ENCODE results near the gene LSM10. TPM values are rescaled to one million over a fixed set of nuclear protein-coding genes. Genes with fewer than 3 reads are reported as not detected.

LSM10 gene
- total and polyA plus RNA-seq, 9 of the 15 experiments (the other 6 are each of a cell fraction or from before 2014, with no cell fraction given) = 13.2 to 146 (median 68.9) TPM

DNA sequence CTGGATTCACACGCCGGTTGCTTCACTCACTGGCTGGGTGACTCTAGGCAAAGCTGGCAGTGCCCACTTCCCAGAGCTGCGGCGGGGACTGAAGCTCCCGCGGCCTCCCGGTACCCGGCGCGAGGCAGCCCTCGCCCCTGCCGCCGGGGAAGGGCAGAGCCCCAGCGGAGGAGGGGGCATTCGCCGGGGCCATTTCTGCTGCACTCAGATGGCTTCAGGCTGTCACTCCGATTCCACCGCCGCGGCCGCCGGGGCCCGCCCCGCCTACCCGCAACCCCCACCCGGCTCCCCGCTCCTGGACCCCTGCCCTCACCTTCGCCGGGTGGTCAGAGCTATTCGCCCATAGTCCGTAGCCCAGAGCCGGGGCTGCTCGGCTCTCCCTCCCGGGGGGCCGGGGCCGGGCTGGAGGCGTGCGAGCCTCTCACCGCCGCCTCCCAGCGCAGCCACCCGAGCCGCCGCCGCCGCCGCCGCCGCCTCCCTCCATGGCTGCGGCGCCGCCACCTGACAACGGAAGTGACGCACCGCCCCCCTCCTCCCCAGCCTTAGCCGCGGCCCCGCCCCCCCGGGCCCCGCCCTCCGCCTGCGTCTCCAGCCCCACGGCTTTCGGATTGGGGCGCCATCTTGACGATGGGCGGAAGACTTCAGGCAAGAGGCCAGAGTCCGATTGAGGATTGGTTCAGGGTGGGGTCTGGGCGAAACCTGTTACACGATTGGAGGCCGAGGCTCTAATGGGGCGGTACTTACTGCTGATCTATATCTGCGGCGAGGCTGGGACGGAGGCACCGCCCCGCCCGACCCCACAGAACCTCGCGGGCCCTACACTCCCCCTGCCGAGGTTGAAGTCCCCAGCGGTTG is 12.1 kb downstream of the LSM10 start, which contains the start of gene STK40 (continued):
- TF ChIP-seq SLC30A9 (CRISPR knock-in tag; IDR thresholded peaks at IDR 0.05) (no peak), MCM7 (IDR thresholded peaks at IDR 0.05) (no peak), FOXK2 (conservative IDR thresholded peaks at IDR 0.05 in 1 of 2, IDR thresholded peaks at IDR 0.05 in 1 of 2; ENCODE audit: low read depth in 2 of 2) (no peak), FOXM1 (IDR thresholded peaks at IDR 0.05; ENCODE audit: low read depth) (no peak), FOXM1 (CRISPR knock-in tag; IDR thresholded peaks at IDR 0.05; ENCODE audit: low read depth) (peak; percentile 22; the same call in 1 of the 2 replicates), CREB5 (CRISPR knock-in tag; IDR thresholded peaks at IDR 0.05) (no peak), BCL6 (CRISPR knock-in tag; IDR thresholded peaks at IDR 0.05) (no peak), CHD1 (IDR thresholded peaks at IDR 0.05; ENCODE audit: low read length) (no peak), OTX1 (CRISPR knock-in tag; IDR thresholded peaks at IDR 0.05) (no peak), KDM1A (IDR thresholded peaks at IDR 0.05) (no peak), SRSF9 (IDR thresholded peaks at IDR 0.05; ENCODE audit: borderline replicate concordance, low read depth, low read length) (no peak), FOXA1 (IDR thresholded peaks at IDR 0.05; ENCODE audit: borderline replicate concordance) (no peak), HMG20A (CRISPR knock-in tag; conservative IDR thresholded peaks at IDR 0.05) (no peak), HOXB6 (CRISPR knock-in tag; IDR thresholded peaks at IDR 0.05; ENCODE audit: borderline replicate concordance) (no peak), RBM14 (IDR thresholded peaks at IDR 0.05; ENCODE audit: borderline replicate concordance, insufficient read depth, low read depth, low read length) (no peak), GATA2 (CRISPR knock-in tag; IDR thresholded peaks at IDR 0.05) (peak; percentile 92), TAL1 (IDR thresholded peaks at IDR 0.05) (no peak), POLR3G (IDR thresholded peaks at IDR 0.05; ENCODE audit: extremely low read depth, insufficient read length, insufficient replicate concordance) (no peak), MBD2 (IDR thresholded peaks at IDR 0.05; ENCODE audit: borderline replicate concordance, low read depth) (peak; percentile 100), ZNF140 (CRISPR knock-in tag; IDR thresholded peaks at IDR 0.05) (no peak), ATF4 (CRISPR knock-in tag; IDR thresholded peaks at IDR 0.05) (no peak), KLF16 (IDR thresholded peaks at IDR 0.05) (no peak), TCF15 (CRISPR knock-in tag; IDR thresholded peaks at IDR 0.05) (no peak), SMARCA4 (IDR thresholded peaks at IDR 0.05) (no peak), XRCC4 (IDR thresholded peaks at IDR 0.05; ENCODE audit: extremely low read depth, insufficient read depth, insufficient read length) (no peak), ESRRA (IDR thresholded peaks at IDR 0.05; ENCODE audit: borderline replicate concordance, low read depth) (peak; percentile 7; the same call in 1 of the 2 replicates), TEAD2 (tag; IDR thresholded peaks at IDR 0.05) (no peak)
- TF ChIP-seq, protein P1, sequence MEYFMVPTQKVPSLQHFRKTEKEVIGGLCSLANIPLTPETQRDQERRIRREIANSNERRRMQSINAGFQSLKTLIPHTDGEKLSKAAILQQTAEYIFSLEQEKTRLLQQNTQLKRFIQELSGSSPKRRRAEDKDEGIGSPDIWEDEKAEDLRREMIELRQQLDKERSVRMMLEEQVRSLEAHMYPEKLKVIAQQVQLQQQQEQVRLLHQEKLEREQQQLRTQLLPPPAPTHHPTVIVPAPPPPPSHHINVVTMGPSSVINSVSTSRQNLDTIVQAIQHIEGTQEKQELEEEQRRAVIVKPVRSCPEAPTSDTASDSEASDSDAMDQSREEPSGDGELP (CRISPR knock-in tag; IDR thresholded peaks at IDR 0.05; ENCODE audit: borderline replicate concordance) = no peak

All from K562 (cell line).